ENCODE measurements around the gene TICAM1.
"Not testable (repeated sequence)": the region's sequence is repeated elsewhere in the genome, so short reads cannot be mapped to it uniquely, and the experiment has no call there.

The TICAM1 gene

GRCh38 chr19:4844348-4845179 is 13.1 kb upstream of the TICAM1 start:
- DNase-seq: no peak

DNA sequence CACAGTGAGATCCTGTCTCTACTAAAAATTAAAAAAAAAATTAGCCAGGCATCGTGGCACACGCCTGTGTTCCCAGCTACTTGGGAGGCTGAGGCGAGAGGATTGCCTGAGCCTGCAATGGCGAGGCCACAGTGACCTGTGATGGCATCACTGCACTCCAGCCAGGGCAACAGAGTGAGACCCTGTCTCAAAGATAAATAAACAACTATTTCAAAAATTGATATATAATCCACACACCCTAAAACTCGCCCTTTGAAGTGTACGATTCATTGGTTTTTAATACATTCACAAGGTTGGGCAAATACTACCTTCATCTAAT is 12.1 kb upstream of the TICAM1 start:
- DNase-seq: no peak

DNA sequence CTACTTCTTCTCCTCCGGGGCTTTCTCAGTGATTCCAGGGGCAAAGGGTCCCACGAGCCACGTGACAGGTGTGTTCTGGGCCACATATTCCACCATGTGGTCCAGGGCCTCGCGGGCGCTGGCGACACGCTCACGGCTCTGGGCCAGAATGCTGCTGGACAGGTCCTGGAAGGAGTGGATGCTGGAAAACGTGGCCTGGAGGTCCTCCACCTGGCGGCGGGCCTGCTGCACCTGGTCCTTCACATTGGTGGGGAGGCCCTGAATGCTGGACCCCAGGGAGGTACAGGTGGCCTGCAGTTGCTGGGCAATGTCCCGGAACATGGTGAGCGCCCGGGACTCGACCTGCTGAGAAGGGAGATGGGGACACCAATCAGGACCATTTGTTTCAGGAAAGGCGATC is 7.7 kb upstream of the TICAM1 start:
- no peak for DNase-seq

DNA sequence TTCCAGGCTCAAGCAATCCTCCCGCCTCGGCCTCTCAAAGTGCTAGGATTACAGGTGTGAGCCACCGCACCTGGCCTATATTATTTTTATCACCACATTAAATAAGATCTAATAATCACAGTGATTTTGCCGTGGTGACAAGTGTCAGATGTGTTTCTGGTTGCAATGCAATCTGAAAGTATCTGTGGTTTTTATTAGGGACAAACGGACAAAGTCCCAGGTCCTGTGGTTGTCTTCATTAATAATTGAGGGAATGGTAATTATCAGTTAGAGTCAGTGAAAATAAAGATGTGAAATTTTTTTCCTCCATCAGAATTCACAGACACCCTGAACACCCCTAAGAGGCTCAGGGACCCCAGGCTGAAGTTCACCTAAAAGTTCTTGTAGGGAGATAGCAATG is 1.3 kb upstream of the TICAM1 start:
- DNase-seq: no peak

DNA sequence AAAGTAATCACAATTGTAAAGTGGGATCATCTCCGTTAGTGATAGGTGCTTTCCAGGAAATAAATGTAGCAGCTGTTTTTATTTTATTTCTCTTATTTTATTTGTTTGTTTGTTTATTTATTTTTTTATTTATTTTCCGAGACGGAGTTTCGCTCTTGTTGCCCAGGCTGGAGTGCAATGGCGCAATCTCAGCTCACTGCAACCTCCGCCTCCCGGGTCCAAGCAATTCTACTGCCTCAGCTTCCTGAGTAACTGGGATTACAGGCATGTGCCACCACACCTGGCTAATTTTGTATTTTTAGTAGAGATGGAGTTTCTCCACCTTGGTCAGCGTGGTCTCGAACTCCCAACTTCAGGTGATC is 448 bp upstream of the TICAM1 start:
- DNase-seq: not testable (repeated sequence)

GRCh38 chr19:4830768-4831265 is 695 bp downstream of the TICAM1 start:
- no peak for DNase-seq

- DNase-seq: no peak
Measured at GRCh38 chr19:4830332-4830731, 1.2 kb downstream of the TICAM1 start.

- DNase-seq: no peak
Measured at GRCh38 chr19:4829001-4829712, 2.4 kb downstream of the TICAM1 start.

DNA sequence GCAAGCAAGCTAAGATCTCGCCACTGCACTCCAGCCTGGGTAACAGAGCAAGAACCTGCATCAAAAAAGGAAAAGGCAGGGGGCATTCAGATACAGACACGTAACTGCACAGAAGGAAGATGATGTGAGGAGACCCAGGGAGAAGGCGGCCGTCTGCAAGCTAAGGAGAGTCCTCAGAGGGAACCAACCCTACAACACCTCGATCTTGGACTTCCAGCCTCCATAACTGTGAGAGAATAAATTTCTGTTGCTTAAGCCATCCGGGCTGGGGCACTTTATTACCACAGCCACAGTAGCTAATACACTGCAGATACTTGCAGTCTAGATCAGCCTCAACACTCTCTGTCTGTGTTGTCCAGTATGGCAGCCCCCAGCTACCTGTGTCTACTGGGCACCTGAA is 7.9 kb downstream of the TICAM1 start:
- DNase-seq: no peak

GRCh38 chr19:4822354-4822753 is 9.2 kb downstream of the TICAM1 start:
- DNase-seq: not testable (repeated sequence)

GRCh38 chr19:4821265-4821664 is 10.2 kb downstream of the TICAM1 start:
- DNase-seq: no peak

GRCh38 chr19:4817467-4818277 is 13.8 kb downstream of the TICAM1 start:
- DNase-seq: no peak

GRCh38 chr19:4816950-4817278 is 14.6 kb downstream of the TICAM1 start:
- no peak for DNase-seq

GRCh38 chr19:4816202-4816949 is 15.1 kb downstream of the TICAM1 start:
- DNase-seq: no peak

- peak; percentile 82 for DNase-seq
Measured at GRCh38 chr19:4815426-4816201, 15.9 kb downstream of the TICAM1 start.

- DNase-seq: no peak
Measured at GRCh38 chr19:4814625-4815425, 16.7 kb downstream of the TICAM1 start.

- DNase-seq: peak; percentile 24
Measured at GRCh38 chr19:4811328-4812131, 20.0 kb downstream of the TICAM1 start.

GRCh38 chr19:4807188-4807587 is 24.3 kb downstream of the TICAM1 start:
- DNase-seq: no peak

DNA sequence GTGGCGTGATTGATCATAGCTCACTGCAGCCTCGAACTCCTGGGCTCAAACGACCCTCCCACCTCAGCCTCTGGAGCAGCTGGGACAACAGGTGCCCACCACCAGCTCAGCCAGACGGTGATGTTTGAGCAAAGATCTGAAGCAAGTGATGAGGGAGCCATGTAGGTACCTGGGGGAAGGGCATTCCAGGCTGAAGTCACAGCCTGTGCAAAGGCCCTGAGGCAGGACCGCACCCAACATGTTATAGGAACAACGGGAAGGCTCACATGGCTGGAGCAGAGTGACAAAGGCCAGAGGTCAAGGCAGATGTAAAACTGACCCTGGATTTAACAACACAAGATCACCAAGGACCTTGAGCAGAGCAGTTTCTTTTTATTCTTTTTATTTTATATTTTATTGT is 25.1 kb downstream of the TICAM1 start:
- DNase-seq: no peak

DNA sequence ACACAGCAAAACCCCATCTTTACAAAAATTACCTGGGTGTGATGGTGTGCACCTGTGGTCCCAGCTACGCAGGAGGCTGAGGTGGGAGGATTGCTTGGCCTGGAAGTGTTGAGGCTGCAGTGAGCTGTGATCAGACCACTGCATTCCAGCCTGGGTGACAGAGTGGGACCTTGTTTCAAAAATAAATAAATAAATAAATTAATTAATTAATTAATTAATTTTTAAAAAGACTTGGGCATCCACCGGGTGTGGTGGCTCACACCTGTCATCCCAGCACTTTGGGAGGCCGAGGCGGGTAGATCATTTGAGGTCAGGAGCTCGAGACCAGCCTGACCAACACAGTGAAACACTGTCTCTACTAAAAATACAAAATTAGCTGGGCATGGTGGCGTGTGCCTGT is 26.4 kb downstream of the TICAM1 start:
- not testable (repeated sequence) for DNase-seq
